Activated CD8-positive, alpha-beta memory T cell treated with anti-CD3 and anti-CD28 coated beads for 4 hours (primary cell): Measurements from ENCODE around the gene MICAL2.

Experiments
- DNase-seq, 2 donors: peaks; one replicate each; pipeline ENCODE4 v3.0.0-alpha.2; 2020; ENCODE audit warnings: low read depth in 2 of 2

The MICAL2 gene

DNA sequence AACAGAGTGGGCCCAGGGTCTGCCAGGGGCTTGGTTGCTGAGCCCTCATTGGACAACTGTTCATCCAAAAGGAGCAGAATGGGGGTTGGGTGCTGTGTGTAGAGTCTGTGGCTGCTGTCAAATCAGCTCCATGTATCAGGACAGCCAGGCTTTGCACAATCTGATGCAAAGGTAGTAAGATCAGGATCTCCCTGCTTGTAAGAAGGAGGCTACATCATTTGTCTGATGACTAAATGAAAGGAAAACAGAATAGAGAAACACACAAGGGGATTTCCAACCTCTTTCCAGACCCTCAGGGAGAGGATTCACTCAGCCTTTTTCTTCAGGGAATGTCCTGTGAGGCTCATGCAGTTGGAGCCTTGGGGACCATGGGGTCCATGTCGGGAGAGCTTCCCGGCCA, 7.2 kb downstream of the MICAL2 start:
- no peak for DNase-seq

DNA sequence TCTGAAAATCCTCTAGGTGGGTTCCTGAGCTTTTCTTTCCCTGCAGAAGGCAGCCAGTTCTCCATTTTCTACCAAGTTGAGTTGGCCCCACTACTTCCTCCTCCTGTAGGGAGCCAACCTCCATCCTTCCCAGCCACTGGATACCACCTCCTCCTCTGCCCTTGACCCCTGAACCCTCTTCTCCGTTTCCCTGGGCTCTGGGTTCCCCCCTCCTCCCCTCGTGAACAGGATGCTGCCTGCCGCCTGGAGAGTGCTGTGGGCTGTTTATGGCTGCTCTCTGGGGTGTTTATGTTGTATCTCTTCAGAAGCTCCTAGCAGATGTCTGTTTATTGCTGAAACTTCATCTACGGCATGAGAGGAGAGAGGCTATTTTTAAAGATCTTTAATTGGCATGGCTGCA, 8.6 kb downstream of the MICAL2 start:
- no peak for DNase-seq

DNA sequence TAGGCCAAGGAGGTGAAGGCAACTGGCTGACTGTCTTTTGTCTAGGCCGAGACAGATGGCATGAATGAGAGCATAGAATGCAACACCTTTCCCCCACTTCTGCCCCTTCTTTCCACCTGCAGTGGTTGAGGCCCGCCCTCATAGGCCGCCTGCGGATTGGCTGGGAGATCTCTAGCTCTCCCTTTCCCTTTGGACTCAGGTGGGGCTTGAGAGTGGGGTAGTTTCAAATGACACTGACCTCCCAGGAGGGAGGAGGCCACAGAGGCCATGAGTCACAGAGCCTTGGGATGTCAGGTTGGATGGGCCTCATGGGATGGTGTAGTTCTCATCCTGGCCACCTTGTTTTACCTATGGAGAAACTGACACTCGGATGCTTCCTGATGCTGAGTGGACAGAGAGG, 9.1 kb downstream of the MICAL2 start:
- DNase-seq = no peak

DNA sequence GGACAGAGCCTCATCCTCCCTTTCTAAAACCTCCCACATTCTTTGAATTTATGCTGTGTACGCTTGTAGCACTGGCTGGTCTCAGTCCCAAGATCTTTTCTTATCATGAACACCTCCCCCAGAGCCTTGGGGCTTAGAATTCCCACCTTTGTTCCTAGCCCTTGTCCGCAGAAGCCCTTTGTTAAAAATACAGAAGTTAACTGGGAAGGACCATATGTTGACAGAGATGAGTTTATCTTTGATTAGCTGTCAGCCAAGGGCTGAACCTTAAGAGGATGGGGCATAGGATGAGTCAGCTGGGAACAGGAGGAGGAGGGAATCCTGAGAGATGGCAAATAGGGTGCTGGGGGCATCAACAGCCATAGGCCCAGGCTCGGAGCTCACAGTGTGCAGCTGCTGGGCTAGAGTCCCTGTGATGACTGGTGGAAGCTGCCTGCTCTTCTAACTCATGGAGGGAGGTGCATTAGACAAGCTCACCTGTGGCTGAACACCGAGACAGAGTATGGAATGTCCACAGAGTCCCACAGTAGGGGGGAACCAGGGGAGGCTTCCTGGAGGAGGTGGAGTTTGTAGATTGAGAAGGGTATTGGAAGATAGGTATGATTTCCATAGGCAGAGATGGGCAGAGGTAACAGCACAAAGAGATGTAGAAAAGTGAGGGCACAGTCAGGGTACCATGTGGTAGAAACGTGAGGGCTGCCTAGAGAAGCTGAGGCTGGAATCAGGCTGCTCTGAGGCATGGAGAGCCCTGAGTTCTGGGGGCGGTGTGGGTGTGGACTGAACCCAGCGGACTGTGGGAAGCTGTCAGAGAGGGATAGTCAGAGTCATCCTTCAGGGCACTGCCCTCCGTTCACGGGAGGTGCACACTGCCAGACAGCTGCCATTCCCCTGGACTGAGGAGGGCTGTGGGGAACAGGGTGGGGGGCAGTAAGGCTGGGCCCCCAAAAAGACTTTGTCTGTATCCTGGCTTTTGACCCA, 9.9 kb downstream of the MICAL2 start:
- DNase-seq = no peak

DNA sequence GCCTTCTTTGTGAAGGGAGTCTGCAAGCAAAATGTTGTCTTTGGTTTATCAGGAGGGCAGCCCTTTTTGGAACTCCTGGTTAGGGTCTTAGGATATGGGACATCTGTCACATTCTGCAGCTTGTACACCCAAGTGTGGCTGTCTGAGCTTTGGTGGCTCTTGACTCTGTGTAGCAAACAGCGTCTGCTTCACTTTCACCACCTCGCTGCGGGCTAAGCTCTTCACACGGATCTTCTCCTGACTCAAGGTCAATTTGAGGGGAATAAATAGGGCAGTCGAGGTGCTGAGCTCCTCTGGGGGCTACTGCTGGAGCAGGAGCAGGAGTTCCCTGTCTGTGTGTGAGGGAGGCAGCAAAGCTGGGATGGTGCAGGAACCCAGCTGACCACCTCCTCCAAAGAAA, 10.6 kb downstream of the MICAL2 start:
- DNase-seq = no peak

DNA sequence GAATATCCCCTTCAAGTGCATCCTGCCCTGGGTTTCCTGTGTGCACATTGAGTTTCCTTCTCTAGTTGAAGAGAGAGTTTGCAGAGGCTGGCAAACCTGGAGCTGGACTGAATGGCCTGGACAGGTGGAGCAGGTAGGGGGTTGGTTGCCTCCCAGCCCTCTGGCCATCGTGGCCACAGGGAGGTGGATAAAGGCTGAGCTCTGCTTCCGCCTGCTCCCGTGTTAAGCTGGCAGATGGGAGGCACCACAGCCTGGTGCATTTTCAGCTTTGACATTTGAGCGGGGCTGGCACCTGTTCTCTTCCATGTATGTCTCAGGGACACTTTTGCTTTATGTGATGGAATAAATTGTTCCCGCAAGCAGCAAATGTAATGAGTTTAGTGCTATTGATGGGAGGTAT, 11.1 kb downstream of the MICAL2 start:
- no peak for DNase-seq

DNA sequence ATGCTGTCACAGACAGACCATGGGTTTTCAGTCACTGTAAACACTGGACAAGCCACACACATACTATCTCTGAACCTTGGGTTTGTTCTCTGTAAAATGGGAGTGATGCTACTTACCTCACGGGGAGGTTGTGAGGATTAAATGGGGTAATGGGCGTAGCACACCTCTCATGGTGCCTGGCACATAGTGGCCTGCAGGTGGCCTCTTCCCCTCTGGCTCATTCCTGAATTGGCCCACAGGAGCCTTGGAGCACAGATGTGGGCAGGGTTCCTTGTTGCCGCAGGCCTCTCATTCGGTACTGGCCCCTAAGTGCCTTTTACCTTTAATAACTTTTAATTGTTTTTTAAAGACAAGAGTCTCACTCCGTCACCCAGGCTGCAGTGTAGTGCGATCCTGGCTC, 11.7 kb downstream of the MICAL2 start:
- DNase-seq = no peak

DNA sequence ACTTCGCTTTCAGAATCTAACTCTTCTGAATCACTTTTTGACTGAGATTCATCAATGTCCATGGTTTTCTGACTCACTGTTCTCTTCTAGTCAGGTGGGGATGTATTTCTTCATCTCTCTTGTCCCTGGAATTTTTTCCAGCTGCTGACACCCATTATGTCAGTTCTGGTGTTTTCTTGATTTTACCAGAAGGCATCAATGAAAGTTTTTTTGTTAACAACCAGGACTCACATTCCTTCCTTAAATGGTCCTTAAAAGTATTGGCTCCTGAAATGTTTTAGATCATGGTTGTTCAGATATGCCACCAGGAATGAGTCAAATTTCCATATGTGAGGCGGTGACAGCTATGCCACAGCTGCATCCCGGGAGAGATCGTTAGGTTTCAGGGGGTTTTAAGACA, 12.9 kb downstream of the MICAL2 start:
- no peak for DNase-seq

DNA sequence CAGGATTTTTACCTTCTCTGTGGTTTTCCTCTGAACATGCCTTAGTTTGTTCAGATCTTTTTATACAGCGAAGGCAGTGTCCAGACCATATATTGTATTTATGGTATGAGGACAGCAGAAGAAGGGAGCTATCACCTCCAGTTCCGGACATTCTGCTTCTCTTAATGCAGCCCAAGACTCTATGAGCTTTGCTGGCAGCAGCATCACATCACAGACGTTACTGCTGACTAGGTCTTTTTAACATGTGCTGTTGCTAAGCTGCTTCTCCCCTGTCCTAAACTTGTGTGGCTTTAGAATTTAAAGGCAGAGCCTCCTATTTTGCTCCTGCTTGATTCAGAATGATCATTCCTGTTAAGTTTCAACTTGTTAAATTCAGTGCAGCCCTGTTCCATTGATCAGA, 13.4 kb downstream of the MICAL2 start:
- no peak for DNase-seq

DNA sequence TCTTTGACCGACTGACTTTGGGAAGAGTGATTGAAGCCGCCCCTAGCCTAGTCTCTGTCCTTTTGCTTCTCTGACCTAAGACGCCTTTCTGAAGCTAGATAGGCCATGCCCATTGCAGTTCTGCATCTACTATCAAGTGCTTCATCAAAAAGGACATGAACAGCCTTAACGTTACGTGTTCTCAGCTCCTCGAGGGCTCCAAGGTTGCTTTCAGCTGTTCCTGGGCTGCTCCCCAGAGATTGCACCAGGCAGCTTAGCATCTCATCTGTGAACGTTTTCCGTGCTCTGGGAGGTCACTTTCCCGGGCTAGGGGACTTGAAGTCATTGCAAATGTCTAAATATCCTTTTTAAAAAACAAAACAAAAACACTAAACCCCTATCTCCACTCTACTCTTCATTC, 13.9 kb downstream of the MICAL2 start:
- no peak for DNase-seq

DNA sequence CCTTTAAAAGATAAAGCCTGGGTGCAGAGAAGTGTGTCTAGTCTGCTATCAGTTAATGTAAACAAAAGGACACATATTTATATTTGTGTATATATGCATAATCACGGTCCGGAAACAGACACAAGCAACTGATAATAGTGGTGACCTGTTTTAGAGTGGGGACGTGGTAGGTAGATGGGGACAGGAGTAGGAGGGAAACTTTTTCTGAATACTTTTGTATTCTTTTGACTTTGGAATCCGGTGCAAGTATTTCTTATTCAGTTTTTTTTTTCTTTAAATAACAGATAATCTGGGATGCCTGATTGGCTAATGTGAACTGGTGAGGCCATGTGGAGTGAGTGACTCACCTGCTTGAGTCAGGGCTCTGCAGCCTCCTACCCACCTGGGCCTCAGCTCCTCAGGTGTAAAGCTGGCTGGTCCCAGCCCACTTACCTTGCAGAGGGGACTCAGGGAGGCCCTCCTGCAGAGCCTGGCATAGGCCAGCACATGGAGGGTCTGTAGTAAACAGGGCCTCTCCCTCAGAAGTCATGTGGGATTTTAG, 15.3 kb downstream of the MICAL2 start:
- DNase-seq = no peak

DNA sequence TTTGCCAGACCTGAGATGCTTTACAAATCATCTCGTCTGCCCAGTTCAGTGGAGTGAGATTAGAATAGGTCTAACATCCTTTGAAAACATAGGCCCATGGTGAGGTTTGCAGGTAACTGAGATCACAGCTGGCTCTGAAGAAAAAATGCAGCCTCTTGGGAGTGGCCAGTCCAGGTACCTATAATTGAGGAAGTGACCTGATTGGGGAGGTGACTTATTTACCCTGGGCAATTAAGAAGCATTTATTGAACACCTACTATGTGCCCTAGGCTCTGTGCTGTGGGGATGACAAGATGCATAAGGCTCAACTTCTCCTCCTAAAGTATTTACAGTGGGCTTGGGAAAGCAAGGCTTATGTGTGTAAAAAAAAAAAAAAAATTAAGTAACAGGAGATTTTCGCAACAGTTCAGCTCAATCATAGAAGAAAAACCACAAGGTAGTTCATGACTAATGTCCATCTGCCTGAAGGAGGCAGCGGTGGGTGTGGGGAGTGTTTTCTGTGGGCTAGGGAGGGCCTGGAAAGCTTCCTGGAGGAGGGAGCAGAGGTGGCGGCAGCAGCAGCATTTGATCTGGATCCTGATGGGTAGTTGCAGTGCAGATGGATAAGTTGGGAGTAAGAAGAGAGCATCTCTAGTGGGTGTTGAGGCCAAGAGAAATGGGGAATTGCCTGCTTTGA, 16.1 kb downstream of the MICAL2 start:
- DNase-seq = no peak

DNA sequence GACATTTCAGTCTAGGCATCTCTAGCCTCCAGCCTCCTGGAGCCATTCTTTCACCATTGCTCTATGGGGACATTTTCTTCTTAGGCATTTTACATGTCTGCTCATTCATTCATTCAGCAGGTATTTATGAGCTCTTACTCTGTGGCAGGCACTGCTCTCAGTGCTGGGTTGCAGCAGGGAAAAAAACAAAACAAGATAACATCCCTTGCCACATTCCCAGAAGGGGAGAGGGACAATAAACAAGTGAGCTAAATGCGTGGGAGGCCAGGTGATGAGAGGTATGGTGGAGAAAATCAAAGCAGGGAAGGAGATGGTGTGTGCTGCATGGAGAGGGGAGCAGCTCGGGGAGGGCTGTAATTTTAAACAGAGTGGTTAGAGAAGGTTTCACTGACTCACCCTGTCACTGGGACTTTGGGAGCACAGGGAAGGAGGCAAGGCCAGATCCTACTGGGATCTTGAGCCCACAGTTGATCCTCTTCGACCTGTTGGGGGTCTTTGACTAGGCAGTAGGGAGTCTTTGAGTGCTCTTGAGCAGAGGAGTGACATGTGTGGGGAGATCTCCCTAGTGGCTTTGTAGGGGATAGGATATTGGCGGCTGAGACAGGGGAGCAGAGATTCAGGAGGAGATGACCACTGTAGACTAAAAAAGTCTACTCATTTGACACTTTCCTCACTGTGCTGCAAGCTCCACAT, 17.0 kb downstream of the MICAL2 start:
- no peak for DNase-seq

DNA sequence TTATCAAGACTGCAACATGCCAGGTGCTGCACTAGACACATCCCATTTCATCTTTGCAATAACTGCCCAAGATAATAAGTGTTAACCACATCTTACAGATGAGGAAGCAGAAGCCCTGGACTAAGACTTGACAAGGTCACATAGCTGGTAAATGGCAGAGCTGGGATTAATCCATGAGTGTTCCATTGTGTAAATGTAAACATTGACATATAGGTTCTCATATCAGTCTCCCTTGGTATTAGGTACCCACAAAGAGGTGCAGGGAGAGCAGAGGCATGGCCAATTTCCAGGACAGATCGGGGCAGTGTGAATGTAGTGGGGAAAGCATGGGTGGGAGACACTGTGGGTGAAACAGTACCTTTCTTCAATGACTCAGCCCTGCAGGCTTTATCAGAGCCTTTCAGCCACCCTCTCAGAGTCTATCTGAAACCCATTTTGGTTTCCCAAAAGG, 17.9 kb downstream of the MICAL2 start:
- no peak for DNase-seq

DNA sequence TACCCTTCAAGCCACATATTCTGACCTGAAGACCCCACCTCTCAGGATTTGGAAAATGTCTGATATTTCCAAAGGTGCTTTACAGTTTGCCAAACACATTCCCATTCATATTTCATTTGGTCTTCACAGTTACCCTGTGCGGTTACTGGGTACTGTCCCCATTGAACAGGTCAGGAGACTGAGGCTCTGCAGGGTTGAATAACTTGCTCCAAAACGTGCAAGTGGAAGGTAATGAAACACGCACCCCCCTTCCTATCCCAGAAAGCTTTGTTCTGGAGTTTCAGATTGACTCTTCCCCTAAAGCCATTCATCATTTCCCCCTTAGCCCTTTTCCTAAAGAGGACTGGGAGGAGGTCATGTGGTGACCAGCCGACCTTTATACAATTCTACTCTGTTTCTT, 18.8 kb downstream of the MICAL2 start:
- DNase-seq = no peak

DNA sequence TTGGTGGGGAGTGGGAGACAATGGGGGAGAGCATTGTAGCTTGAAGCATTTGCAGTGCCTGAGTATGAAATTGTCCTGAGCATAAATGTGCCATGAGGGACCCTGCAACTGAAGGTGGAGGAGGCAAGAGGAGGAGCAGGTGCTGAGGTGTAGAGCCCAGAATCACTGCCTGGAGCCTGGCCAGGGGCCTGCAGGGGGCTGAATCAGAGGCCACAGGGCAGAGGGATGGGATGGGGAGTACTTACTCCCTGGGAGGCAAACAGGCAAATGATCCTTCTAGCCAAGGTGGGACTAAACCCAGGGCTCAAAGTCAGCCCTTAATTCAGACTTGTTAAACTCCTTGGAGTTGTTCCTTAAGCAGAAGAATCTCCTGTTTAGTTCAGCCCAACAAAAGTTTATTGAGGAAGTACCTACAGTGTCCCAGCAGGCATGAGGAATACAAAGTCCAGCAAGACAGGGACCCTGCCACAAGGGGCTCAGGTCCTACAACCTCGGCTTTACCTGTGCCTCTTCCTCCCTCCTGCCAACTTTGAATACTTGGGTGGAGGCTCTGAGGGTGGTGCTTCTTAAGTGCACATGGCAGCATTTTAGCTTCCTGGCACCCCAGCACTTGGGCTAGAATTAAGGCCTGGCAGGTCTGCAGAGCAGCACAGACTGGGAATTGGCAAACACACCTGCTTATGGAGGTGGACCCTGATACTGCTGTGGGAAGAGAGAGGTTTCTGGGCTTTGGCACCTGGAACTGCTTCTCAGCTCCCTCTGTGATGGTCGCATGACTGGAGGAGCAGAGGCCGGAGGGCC, 20.0 kb downstream of the MICAL2 start:
- no peak for DNase-seq

DNA sequence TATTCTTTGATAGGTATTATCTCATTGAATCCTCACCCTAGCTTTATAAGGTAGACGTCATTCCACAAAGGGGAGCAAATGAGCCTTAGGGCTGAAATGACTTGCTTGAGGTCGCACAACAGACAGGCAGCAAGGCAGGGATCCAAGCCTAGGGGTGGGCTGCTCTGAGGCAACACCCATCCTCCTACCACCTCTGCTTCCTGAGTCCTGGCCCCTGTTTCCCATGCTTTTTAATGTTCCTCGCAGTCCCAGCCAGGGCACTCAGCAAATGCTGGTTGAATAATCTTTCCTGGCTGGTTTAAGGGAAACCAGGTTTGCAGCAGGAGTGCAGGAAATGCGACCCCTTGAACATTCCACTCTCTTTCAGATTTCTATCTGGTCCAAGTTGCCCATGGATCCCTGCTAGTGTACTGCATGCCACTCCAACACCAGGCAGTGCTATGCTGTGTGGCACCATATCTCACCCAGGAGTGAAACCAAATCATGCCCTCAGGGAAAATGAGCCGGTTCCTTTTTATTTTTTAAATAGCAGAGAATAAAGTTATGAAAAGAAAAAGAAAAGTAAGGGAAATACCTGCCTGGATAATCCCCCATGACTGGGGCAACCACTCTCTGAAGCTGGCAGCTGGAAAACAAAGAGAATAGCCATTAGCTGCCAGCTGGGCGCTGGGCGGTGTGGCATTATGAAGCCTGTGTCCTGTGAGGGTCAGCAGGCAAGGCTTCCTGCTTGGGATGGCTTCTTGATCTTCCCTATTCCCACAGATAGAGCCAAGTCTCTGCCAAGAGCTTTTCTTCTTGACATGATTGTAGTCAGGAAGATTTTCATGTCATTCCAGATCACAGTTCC, 21.8 kb downstream of the MICAL2 start:
- DNase-seq = no peak

DNA sequence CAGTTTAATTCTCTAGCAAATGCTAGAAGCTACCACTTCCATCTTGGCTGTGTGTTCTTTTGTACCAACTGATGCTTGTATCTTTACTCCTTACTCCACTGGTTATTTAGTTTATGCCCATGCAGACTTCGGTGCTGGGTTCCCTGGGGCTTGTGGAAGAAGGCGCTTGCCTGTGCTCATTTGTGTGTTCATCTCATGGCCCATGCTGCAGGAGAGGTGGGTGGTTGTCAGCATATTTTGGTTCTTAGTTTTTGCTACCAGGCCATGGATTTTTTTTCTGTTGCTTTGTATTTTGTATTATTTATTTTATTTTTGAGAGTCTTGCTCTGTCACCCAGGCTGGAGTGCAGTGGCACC, 22.4 kb downstream of the MICAL2 start:
- DNase-seq = no peak

DNA sequence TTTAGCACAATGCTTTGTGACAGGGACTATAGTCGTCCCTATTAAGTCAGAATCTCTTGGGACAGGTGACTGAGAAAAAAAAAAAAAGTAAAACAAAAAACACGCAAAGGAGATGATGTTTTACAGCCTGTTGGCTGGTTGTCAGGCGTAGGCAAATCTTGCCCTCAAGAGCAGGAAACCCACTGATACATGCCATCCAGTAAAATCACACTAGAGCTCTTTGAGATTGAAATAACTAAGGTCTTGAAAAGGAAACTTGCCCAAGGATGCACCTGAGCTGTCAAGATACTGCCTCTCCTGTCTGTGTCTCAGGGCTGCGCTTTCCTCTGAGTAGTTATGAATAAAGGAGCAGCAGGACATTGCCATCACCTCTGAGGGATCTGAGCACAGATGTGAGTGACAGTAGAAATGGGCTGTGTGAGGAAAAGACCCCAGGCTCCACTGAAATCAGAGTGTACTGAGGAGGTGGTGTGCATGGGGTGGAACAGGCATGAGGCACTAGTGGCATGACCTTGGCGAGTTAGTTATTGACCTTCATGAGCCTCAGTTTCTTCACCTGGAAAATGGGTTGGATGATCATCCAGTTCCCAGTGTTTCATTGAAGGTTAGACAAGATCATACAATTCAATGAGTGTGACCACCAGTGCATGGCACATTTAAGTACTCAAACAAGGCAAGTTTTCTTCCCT, 23.3 kb downstream of the MICAL2 start:
- no peak for DNase-seq

DNA sequence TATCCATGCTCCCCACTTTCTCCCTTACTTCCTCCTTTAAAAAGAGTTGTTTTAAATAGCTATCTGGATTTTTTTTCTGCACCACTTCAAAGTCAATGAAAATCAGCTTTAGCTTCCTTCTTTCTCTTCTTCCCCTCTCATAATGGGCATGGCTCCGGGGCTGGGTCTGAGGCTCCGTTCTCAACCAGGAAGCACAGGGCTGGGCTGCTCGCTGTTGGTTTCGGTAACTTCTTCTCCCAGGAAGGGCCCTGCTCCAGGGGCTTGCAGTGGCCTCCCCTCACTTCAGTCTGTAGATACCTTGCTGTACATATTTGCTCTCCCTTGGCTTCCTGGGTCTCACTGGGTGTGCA, 23.8 kb downstream of the MICAL2 start:
- no peak for DNase-seq
